Astrocyte of the cerebellum (primary cell): ENCODE measurements around the gene TMED8.

ENCODE experiments used
- DNase-seq: peaks from one replicate; pipeline ENCODE4 v3.0.0-alpha.2; 2011; ENCODE audit warnings: low read depth
- H3K4me3 ChIP-seq: 2 replicates; pipeline ENCODE4 v1.5.1; 2011; ENCODE audit warnings: mild to moderate bottlenecking, low read depth, low read length, moderate library complexity
- CTCF ChIP-seq: IDR thresholded peaks from 2 replicates; pipeline ENCODE4 v1.5.1; 2012; ENCODE audit warnings: low read length, low read depth, moderate library complexity, mild to moderate bottlenecking; ENCODE audit errors: missing control alignments
- in situ Hi-C: cut with HindIII; loops from 2 replicates; pipeline ENCODE4 v1.10.0; 2017; ENCODE audit warnings: low sequenced_read_pairs

The TMED8 gene

GRCh38 chr14:77364146-77364545, 12.7 kb downstream of the TMED8 start:
- H3K4me3 ChIP-seq = no peak overlapping the region
- TF ChIP-seq CTCF = no peak
- in situ Hi-C loops = no loop called here
- no peak for DNase-seq

DNA sequence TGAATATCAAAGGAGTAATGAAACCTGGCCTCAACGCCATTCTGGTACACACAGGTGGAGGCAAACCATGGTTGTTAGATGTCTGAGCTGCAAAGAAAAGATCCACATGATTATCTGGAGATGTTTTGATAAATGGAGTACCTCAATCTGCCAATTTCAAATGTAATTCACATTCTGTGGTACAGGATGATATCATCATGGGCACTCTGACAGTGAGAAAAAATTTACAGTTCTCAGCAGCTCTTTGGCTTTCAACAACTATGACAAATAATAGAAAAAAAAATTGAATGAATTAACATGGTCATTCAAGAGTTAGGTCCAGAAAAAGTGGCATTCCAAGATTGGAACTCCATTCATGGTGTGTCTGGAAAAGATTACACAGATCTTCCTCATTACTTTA, 17.3 kb downstream of the TMED8 start:
- no peak overlapping the region for H3K4me3 ChIP-seq
- DNase-seq = no peak
- in situ Hi-C loops = no loop called here
- TF ChIP-seq CTCF = no peak

- H3K4me3 ChIP-seq = no peak overlapping the region
- in situ Hi-C loops = no loop called here
- DNase-seq = no peak
- TF ChIP-seq CTCF = no peak
Observed at GRCh38 chr14:77356899-77357298, 20.0 kb downstream of the TMED8 start.

DNA sequence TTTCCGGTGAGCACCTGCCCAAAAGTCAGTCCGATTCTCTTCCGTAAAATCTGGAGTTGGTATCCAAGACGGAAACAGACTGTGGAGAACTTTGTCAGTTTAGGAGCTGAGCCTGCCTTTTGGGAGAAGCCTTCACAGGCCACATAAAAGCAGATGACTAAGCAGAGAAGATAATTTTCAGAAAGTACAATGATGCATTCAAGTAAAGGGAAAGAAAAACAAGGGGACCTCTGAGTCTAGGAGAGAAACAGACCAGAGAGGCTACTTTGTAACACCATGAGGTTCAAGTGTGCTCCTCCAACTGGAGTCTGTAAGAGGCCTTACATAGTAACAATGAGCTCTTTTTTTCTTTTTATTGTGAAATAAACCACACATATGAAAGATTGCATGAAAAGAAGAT, 21.1 kb downstream of the TMED8 start:
- no peak overlapping the region for H3K4me3 ChIP-seq
- no peak for DNase-seq
- TF ChIP-seq CTCF = no peak
- in situ Hi-C loops = no loop called here

DNA sequence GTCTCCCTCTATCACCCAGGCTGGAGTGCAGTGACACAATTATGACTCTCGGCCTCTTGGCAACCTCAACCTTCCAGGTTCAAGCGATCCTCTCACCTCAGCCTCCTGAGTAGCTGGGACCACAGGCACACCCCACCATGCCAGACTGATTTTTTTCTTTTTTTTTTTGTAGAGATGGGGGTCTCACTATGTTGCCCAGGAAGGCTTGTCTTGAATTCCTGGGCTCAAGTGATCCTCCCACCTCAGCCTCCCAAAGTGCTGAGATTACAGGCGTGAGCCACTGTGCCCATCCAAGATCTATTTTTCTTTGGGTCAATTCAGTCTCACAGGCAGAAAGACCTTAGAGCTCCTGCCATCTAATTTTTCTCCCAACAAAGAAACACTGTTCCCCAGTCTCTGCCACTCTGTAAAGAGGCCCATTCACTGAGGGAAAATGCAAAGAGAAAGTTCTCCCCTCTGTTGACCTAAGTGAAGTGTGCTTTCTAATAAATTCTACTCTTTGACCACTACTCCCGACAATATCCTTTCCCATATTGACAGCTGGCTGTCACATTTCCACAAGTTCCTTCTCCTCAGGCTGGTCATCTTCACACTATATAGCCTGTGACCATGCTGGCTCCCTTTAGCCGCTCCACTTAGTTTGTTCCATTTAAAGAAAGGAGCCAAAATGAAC, 23.3 kb downstream of the TMED8 start:
- no peak overlapping the region for H3K4me3 ChIP-seq
- TF ChIP-seq CTCF = no peak
- in situ Hi-C loops = no loop called here
- DNase-seq = no peak

- in situ Hi-C loops = no loop called here
- DNase-seq = no peak
- TF ChIP-seq CTCF = no peak
- no peak overlapping the region for H3K4me3 ChIP-seq
Observed at GRCh38 chr14:77347751-77348150, 29.1 kb downstream of the TMED8 start.
